A673 (cell line): ENCODE results near the gene CSRNP2. TPM values are rescaled to one million over a fixed set of nuclear protein-coding genes. Genes with fewer than 3 reads are reported as not detected.
"Not testable (repeated sequence)": the region's sequence is repeated elsewhere in the genome, so short reads cannot be mapped to it uniquely, and the experiment has no call there.

Experiments used
- BruUV-seq: library from RNA; stranded (reverse); fragments of 400-500 nt; replicated peaks from 2 replicates; lab custom pipeline; 2021; lab: Mats Ljungman, UMichigan
- CTCF ChIA-PET: fragments of 300-600 bp; sonication (Branson Sonifier 250); formaldehyde crosslinking; loops from one replicate; lab custom pipeline; 2022; ENCODE audit warnings: antibody characterized with exemption; lab: Charles Lee
- POLR2A ChIA-PET: fragments of 300-600 bp; sonication (Branson Sonifier 250); formaldehyde crosslinking; loops from one replicate; lab custom pipeline; 2022; ENCODE audit warnings: antibody characterized with exemption; ENCODE audit not compliant: low non-redundant PET; lab: Charles Lee
- DNase-seq: peaks from one replicate; pipeline ENCODE4 v3.0.0-alpha.2; 2015; ENCODE audit warnings: low spot score
- H3K27ac ChIP-seq: fragments of 200-600 bp; sonication (generic); 2 replicates; pipeline ENCODE4 v1.5.1; 2016; ENCODE audit warnings: mixed run types, low read depth, mild to moderate bottlenecking, mixed read lengths, antibody characterized with exemption, low read length; ENCODE audit not compliant: poor library complexity, severe bottlenecking
- H3K27me3 ChIP-seq: fragments of 200-600 bp; sonication (generic); replicated peaks from 2 replicates; pipeline ENCODE4 v1.6.1; 2017; ENCODE audit warnings: mixed run types, low read depth, mild to moderate bottlenecking, mixed read lengths, antibody characterized with exemption, low read length; ENCODE audit not compliant: insufficient read depth, poor library complexity
- H3K36me3 ChIP-seq: fragments of 200-600 bp; sonication (generic); 2 replicates; pipeline ENCODE4 v1.6.1; 2016; ENCODE audit warnings: mixed run types, mild to moderate bottlenecking, mixed read lengths, antibody characterized with exemption, low read length; ENCODE audit not compliant: insufficient read depth, poor library complexity, severe bottlenecking
- H3K4me1 ChIP-seq: fragments of 200-600 bp; sonication (generic); 2 replicates; pipeline ENCODE4 v1.6.1; 2017; ENCODE audit warnings: mixed run types, mild to moderate bottlenecking, mixed read lengths, antibody characterized with exemption, low read length; ENCODE audit not compliant: insufficient read depth, poor library complexity, severe bottlenecking
- H3K4me3 ChIP-seq: fragments of 200-600 bp; sonication (generic); 2 replicates; pipeline ENCODE4 v1.5.1; 2016; ENCODE audit warnings: low read depth, mixed run types, mild to moderate bottlenecking, mixed read lengths, low read length; ENCODE audit not compliant: poor library complexity, severe bottlenecking
- H3K9me3 ChIP-seq: fragments of 200-600 bp; sonication (generic); 2 replicates; pipeline ENCODE4 v1.6.1; 2016; ENCODE audit warnings: mixed run types, low read depth, mild to moderate bottlenecking, mixed read lengths, antibody characterized with exemption, low read length; ENCODE audit not compliant: poor library complexity, severe bottlenecking
- CTCF ChIP-seq: fragments of 300-800, 200-600 bp; sonication (generic); conservative IDR thresholded peaks from 2 replicates; pipeline ENCODE4 v1.5.1; 2017; ENCODE audit warnings: low read depth, mild to moderate bottlenecking, antibody characterized with exemption, low read length, moderate library complexity, mixed read lengths
- EZH2 ChIP-seq: fragments of 200-600 bp; sonication (generic); IDR thresholded peaks from 2 replicates; pipeline ENCODE4 v1.6.1; 2017; ENCODE audit warnings: borderline replicate concordance, low read depth, mild to moderate bottlenecking, mixed read lengths, antibody characterized with exemption, low read length; ENCODE audit not compliant: poor library complexity, severe bottlenecking
- intact Hi-C: fragments of 100-400 bp; cut with micrococcal nuclease; formaldehyde crosslinking; loops from one replicate; pipeline ENCODE4 v1.10.0; 2022; ENCODE audit not compliant: unreplicated experiment
- total RNA-seq: library from RNA; stranded (reverse); gene quantifications from 2 replicates; pipeline ENCODE4 v1.2.3, GENCODE V29; 2021

The CSRNP2 gene
- total RNA-seq, 1 experiment from 2014 or later = 38.8 TPM

DNA sequence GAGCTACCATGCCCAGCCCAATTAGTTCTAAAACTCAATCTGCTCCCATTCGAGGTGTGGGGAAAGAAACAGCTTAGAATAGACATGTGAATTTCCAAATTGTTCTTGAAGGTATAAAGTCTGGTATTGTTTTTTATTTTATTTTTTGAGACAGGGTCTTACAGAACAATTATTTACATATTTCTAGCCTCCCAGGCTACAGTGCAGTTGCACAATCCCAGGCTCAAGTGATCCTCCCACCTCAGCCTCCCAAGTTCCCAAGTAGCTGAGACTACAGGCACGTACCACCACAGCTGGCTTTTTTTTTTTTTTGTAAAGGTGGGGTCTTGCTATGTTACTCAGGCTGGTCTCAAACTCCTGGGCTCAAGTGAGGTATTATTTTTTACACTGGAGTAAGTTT, 63.5 kb downstream of the CSRNP2 start:
- CTCF ChIA-PET = no interaction called here
- H3K27me3 ChIP-seq = no peaks in the 10 kb centered on the region

GRCh38 chr12:51018956-51019355, 64.4 kb downstream of the CSRNP2 start:
- DNase-seq = no peak
- no peaks in the 10 kb centered on the region for H3K36me3 ChIP-seq
- intact Hi-C loops = no loop called here
- no peaks in the 10 kb centered on the region for H3K27me3 ChIP-seq
- BruUV-seq = no TSS peak
- no peak overlapping the region for H3K27ac ChIP-seq
- no peaks in the 10 kb centered on the region for H3K9me3 ChIP-seq
- ChIA-PET POLR2A (no interaction called here), CTCF (no interaction called here)
- TF ChIP-seq EZH2 (no peak), CTCF (no peak)
- H3K4me1 ChIP-seq = no peaks in the 10 kb centered on the region
- H3K4me3 ChIP-seq = no peak overlapping the region

More for the DNA sequence above, 63.5 kb downstream of the CSRNP2 start:
- TF ChIP-seq EZH2 (no peak), CTCF (no peak)
- POLR2A ChIA-PET = no interaction called here
- DNase-seq = no peak
- no peak overlapping the region for H3K27ac ChIP-seq
- no peaks in the 10 kb centered on the region for H3K9me3 ChIP-seq
- H3K36me3 ChIP-seq = no peaks in the 10 kb centered on the region
- BruUV-seq = no TSS peak
- H3K4me3 ChIP-seq = no peak overlapping the region
- intact Hi-C loops = loop anchor here (10.0 kb wide), 1 partner anchor 515 kb away; the partner anchor contains the start of gene DIP2B
- peaks cover 7% of the 10 kb centered on the region for H3K4me1 ChIP-seq

GRCh38 chr12:51017452-51017851, 65.9 kb downstream of the CSRNP2 start:
- ChIA-PET CTCF (no interaction called here), POLR2A (no interaction called here)
- intact Hi-C loops = no loop called here
- Histone ChIP-seq H3K27me3 (no peaks in the 10 kb centered on the region), H3K4me1 (peaks cover 5% of the 10 kb centered on the region), H3K9me3 (no peaks in the 10 kb centered on the region), H3K36me3 (no peaks in the 10 kb centered on the region), H3K4me3 (no peak overlapping the region), H3K27ac (no peak overlapping the region)
- no peak for DNase-seq
- no TSS peak for BruUV-seq
- TF ChIP-seq EZH2 (no peak), CTCF (no peak)

GRCh38 chr12:51014467-51014866, 68.9 kb downstream of the CSRNP2 start:
- intact Hi-C loops, H3K4me3 ChIP-seq, CTCF ChIA-PET, POLR2A ChIA-PET, H3K27ac ChIP-seq, BruUV-seq, DNase-seq, H3K27me3 ChIP-seq, H3K9me3 ChIP-seq, H3K36me3 ChIP-seq: not testable (repeated sequence)
- H3K4me1 ChIP-seq = peaks cover 23% of the 10 kb centered on the region
